Thymus (tissue), 11 donors: ENCODE results near the gene FGD3. TPM values are rescaled to one million over a fixed set of nuclear protein-coding genes. Genes with fewer than 3 reads are reported as not detected.

Source experiments
- DNase-seq, 9 donors: peaks; one replicate each; pipeline ENCODE4 v3.0.0-alpha.2; 2013; ENCODE audit warnings: low spot score in 9 of 9, low read depth in 6 of 9, missing footprints in 1 of 9
- H3K27ac ChIP-seq, 2 donors: one replicate each; pipeline ENCODE4 v1.5.1; 2013; ENCODE audit warnings: control low read depth in 1 of 2, low read depth in 1 of 2, low read length in 1 of 2, mild to moderate bottlenecking in 1 of 2, moderate library complexity in 1 of 2
- H3K27me3 ChIP-seq, 2 donors: one replicate each; pipeline ENCODE4 v1.5.1; 2013; ENCODE audit warnings: low read length in 1 of 2; ENCODE audit not compliant: control insufficient read depth in 2 of 2, insufficient read depth in 1 of 2
- H3K36me3 ChIP-seq, 2 donors: one replicate each; pipeline ENCODE4 v1.5.1; 2013; ENCODE audit warnings: low read length in 1 of 2, mild to moderate bottlenecking in 1 of 2, moderate library complexity in 1 of 2; ENCODE audit not compliant: control insufficient read depth in 2 of 2, insufficient read depth in 2 of 2
- H3K4me1 ChIP-seq, 2 donors: one replicate each; pipeline ENCODE4 v1.5.1; 2013; ENCODE audit warnings: low read length in 2 of 2; ENCODE audit not compliant: control insufficient read depth in 2 of 2, insufficient read depth in 2 of 2
- H3K4me3 ChIP-seq, 2 donors: one replicate each; pipeline ENCODE4 v1.5.1; 2013; ENCODE audit warnings: low read length in 2 of 2, control low read depth in 1 of 2, mild to moderate bottlenecking in 1 of 2
- H3K9me3 ChIP-seq, 2 donors: one replicate each; pipeline ENCODE4 v1.5.1; 2013; ENCODE audit warnings: low read length in 1 of 2, mild to moderate bottlenecking in 1 of 2; ENCODE audit not compliant: control insufficient read depth in 2 of 2, insufficient read depth in 1 of 2
- WGBS: extraction: QIAGEN DNeasy Blood & Tissue Kit; methylation state at CpG from one replicate; pipeline ENCODE4 v1.1.7; 2013; 5-methylcytosine and 5-hydroxymethylcytosine counted together
- polyA plus RNA-seq: library from polyadenylated mRNA; stranded (reverse); fragments of 200-250 nt; gene quantifications from one replicate; pipeline ENCODE4 v1.2.3, GENCODE V29; 2013
- total RNA-seq: library from RNA; stranded (reverse); fragments of 120-200 nt; gene quantifications from one replicate; pipeline ENCODE4 v1.2.4, GENCODE V29; 2013
- donor health status: healthy.

FGD3 gene
- total and polyA plus RNA-seq, 2 donors: 35.7 to 48.9 TPM

DNA sequence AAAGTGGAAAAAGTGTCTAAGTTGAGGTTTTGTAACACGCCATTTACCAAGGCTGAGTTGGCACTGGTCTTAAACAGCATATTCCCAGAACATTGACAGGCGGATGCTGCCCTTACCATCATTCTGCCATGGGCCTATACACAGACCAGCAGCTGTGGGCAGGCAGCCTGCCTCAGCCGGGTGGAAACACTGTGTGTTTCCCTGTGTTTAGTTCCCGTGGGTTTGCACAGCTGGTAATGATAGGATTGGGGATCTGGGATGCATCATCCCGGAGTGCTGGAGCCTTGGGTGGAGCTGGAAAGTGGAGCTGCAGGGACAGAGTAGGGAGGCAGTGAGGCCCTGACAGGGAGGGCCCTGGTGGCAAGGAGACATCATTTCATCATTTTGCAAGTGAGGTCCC is 5.5 kb upstream of the FGD3 start:
- Histone ChIP-seq H3K36me3 (no peaks in the 10 kb centered on the region), H3K4me1 (peaks cover 0 to 1% of the 10 kb centered on the region in 2 donors), H3K27me3 (peaks cover 0 to 4% of the 10 kb centered on the region in 2 donors), H3K9me3 (peaks cover 4 to 20% of the 10 kb centered on the region in 2 donors), H3K27ac (no peak overlapping the region), H3K4me3 (no peak overlapping the region)
- no peak for DNase-seq
- 87% methylated on average over 5 of the region's 5 CpGs for WGBS

DNA sequence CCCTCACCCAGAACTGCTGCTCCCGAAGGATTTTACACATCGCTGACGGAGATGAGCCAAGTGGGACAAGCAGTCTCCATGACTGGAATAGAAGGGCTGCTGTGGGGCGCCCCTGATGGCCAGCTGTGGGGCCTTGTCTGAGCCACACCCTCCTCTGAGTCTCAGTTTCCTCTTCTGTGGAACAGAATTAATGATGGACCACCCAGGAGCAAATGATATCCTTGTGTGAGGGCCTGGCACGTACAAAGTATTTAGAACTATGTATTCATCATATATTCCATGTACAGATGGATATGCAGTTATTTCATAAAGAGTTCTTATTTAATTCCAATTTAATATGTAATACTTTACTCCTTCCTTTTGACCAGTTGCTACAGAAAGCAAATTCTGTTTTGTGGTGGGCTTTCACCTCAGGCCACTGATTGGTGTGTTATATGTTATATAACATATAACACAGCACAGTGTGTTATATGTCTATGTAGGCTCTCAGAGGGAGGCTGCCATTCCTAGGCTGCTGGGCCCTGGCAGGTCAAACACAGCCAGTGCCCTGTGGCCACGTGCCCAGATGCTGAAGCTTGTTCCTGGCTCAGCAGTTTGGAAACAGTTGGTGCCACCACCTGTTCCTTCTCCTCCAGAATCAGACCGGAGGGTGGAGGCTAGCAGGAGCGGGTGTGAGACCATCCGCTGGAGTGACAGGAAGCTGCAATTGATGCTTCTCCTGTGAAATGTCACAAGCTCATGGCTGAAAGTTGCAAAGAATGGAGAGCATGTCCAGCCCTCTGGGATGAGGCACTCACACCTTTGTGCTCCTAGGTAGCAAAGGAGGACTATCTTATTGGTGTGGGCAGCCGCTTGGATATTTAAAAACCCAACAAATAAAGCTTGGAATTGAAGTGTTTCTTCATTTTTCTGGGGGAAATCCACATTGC is 4.4 kb upstream of the FGD3 start:
- H3K27me3 ChIP-seq: peaks cover 1 to 15% of the 10 kb centered on the region in 2 donors
- H3K27ac ChIP-seq: no peak overlapping the region
- no peak overlapping the region for H3K4me3 ChIP-seq
- WGBS: 95% methylated on average over 10 of the region's 10 CpGs
- peaks cover 4 to 11% of the 10 kb centered on the region in 2 donors for H3K4me1 ChIP-seq
- H3K9me3 ChIP-seq: peaks cover 4 to 21% of the 10 kb centered on the region in 2 donors
- H3K36me3 ChIP-seq: no peaks in the 10 kb centered on the region
- DNase-seq: no peak

DNA sequence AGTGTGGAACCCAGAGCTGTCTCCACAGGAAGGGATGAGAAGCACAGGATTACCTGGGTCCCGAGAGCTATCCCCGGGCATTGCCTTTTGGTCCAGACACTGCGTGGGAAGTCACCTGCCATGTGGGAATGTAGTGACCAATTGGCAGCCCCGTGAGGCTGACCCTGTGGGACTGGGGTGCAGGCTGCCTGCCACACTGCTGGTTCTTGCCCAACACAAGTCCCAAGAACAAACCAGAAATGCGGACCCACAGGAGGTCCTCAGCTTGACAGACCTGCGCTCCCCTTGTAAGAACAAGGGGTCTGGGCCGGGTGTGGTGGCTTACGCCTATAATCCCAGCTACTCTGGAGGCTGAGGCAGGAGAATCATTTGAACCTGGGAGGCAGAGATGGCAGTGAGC is 2.4 kb upstream of the FGD3 start:
- Histone ChIP-seq H3K4me3 (no peak overlapping the region), H3K27me3 (peaks cover 3 to 33% of the 10 kb centered on the region in 2 donors), H3K36me3 (no peaks in the 10 kb centered on the region), H3K9me3 (peaks cover 4 to 21% of the 10 kb centered on the region in 2 donors), H3K27ac (no peak overlapping the region), H3K4me1 (peaks cover 4 to 11% of the 10 kb centered on the region in 2 donors)
- no peak for DNase-seq
- WGBS: 91% methylated on average over 8 of the region's 8 CpGs

DNA sequence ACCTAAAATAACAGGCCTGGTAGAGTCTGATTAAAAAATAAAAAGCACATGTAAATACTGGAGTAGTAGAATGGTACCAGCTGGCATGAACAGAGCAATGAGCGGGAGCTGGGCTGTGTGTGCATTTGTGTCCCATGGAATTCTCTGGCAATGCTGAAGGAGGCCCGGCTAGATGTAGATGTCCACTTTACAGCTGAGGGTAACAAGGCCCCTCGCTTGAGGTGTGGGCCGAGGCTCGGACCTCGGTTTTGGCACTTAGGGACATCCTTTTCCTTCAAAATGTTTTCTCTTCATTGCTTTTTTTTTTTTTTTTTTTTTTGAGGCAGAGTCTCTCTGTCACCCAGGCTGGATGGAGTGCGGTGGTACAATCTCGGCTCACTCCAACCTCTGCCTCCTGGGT is 1.5 kb upstream of the FGD3 start:
- H3K4me1 ChIP-seq: peaks cover 4 to 11% of the 10 kb centered on the region in 2 donors
- WGBS: 98% methylated on average over 8 of the region's 8 CpGs
- H3K36me3 ChIP-seq: no peaks in the 10 kb centered on the region
- H3K4me3 ChIP-seq: no peak overlapping the region
- no peak for DNase-seq
- H3K27ac ChIP-seq: no peak overlapping the region
- peaks cover 4 to 21% of the 10 kb centered on the region in 2 donors for H3K9me3 ChIP-seq
- H3K27me3 ChIP-seq: peaks cover 3 to 38% of the 10 kb centered on the region in 2 donors

DNA sequence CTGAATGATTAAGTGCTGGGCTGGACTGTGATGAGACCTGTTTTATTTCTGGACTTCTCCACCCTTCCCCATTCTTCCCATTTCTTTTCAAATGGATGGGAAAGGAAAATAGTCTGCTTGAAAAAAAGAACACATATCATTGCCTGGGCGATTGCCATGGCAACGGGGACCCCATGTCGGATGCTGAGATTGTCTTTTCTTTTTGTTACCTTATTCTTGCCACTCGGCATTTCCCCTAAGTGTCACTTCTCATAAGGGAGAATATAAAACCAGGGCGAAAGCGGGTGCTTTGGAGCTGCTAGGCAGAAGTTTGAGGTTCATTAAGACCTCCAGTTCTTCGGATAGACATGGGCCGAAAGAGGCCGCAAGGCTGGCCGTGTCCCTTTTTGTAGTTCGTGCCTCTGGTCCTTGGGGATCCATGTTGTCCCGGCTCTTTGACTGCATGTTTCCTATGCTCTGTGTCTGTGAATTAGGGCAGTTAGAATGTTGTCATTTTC is 763 bp downstream of the FGD3 start:
- DNase-seq: no peak
- 93% methylated on average over 12 of the region's 12 CpGs for WGBS
- Histone ChIP-seq H3K27ac (no peak overlapping the region), H3K27me3 (peaks cover 3 to 39% of the 10 kb centered on the region in 2 donors), H3K4me1 (peaks cover 4 to 11% of the 10 kb centered on the region in 2 donors), H3K36me3 (no peaks in the 10 kb centered on the region), H3K9me3 (peaks cover 4 to 21% of the 10 kb centered on the region in 2 donors), H3K4me3 (no peak overlapping the region)

DNA sequence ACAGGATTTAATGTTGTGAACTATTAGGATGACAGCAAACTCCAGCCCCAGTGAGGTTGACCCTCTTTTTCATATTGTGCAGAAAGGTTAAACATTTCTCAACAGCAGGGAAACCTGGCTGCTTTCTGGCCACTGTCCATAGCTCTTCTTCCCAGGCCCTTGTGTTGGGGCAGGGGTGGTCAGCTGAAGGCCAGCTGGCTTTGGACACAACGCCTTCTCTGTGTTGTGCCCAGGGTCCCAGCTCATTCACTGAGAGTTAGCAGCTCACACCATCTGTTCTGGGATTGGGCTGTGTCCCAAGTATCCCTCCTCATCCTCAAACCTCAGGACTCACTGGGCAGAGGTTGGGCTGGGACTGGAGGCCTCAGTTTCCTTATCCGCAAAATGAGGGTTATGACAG is 1.3 kb downstream of the FGD3 start:
- Histone ChIP-seq H3K27ac (no peak overlapping the region), H3K4me3 (no peak overlapping the region), H3K36me3 (no peaks in the 10 kb centered on the region), H3K9me3 (peaks cover 4 to 21% of the 10 kb centered on the region in 2 donors), H3K27me3 (peaks cover 3 to 39% of the 10 kb centered on the region in 2 donors), H3K4me1 (peaks cover 8 to 15% of the 10 kb centered on the region in 2 donors)
- WGBS: 97% methylated on average over 2 of the region's 2 CpGs
- DNase-seq: no peak

DNA sequence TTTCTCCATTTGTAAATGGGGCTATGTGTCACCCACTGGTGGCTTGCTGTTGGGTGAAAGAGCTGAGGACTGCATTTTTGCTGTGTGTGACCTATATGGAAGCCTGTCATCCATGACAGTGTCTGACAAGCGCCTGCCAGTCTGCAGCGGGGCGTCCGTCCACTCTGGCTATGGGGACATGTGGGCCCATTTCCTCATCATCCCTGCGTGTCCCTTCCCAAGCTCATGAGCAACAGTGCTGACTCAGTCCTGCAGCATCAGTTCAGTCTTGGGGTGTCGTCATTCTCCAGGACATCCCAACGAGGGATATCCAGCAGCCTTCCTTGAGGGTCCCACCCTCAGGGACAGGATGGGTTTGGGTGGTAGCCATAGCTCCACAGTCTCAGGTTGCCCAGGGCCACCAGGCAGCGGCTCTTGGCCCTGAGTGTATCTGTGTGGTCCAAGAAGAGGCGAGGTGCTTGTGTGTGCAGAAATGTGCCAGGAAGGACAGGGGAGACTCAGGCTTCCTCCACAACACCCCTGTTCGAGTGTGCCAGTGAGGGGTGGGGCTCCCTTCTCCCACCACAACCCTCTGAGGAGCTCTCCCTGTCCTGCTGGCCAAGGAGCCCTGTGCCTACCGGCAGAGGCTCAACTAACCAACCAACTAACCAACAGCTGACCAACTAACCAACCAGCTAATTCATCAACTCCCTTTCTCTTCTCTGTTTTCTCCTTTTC is 2.1 kb downstream of the FGD3 start:
- H3K4me1 ChIP-seq: peaks cover 16 to 21% of the 10 kb centered on the region in 2 donors
- peaks cover 4 to 21% of the 10 kb centered on the region in 2 donors for H3K9me3 ChIP-seq
- H3K27ac ChIP-seq: no peak overlapping the region
- no peak overlapping the region for H3K4me3 ChIP-seq
- no peaks in the 10 kb centered on the region for H3K36me3 ChIP-seq
- H3K27me3 ChIP-seq: peaks cover 3 to 39% of the 10 kb centered on the region in 2 donors
- DNase-seq: no peak
- WGBS: 84% methylated on average over 11 of the region's 11 CpGs

DNA sequence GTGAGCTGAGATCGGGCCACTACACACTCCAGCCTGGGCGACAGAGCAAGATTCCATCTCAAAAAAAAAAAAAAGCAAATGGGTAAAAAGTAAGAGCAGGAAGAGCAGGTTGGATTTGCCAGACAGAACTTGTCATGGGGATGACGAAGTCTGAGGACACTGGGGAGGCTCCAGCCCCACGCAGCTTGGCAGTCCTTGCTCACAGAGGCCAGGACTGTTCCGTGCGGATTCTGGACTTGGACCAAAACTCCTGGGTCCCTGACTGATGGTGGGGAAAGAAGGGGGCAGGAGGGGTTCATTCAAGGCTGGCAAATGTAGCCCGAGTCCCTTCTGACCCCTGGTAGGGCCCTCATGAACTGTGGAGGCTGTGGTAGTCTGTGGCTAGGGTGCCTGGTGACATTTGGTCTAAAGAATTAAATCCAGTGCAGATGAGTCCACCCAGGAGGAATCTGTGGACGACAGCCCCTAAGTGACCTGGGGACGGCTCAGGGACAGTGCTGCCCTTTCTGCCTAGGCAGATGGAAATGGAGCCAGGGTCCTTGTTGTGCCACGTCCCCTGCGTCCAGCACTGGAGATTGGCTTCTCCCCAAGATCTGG is 3.1 kb downstream of the FGD3 start:
- no peak overlapping the region for H3K27ac ChIP-seq
- WGBS: 96% methylated on average over 11 of the region's 11 CpGs
- H3K9me3 ChIP-seq: peaks cover 2 to 13% of the 10 kb centered on the region in 2 donors
- H3K27me3 ChIP-seq: peaks cover 3 to 39% of the 10 kb centered on the region in 2 donors
- no peaks in the 10 kb centered on the region for H3K36me3 ChIP-seq
- DNase-seq: no peak
- H3K4me1 ChIP-seq: peaks cover 20 to 26% of the 10 kb centered on the region in 2 donors
- no peak overlapping the region for H3K4me3 ChIP-seq
